DMS53 (cell line): ENCODE measurements around the gene PLLP.

ENCODE experiments used
- DNase-seq: peaks from one replicate; lab custom pipeline; 2025; lab: John Stamatoyannopoulos, UW

The PLLP gene

DNA sequence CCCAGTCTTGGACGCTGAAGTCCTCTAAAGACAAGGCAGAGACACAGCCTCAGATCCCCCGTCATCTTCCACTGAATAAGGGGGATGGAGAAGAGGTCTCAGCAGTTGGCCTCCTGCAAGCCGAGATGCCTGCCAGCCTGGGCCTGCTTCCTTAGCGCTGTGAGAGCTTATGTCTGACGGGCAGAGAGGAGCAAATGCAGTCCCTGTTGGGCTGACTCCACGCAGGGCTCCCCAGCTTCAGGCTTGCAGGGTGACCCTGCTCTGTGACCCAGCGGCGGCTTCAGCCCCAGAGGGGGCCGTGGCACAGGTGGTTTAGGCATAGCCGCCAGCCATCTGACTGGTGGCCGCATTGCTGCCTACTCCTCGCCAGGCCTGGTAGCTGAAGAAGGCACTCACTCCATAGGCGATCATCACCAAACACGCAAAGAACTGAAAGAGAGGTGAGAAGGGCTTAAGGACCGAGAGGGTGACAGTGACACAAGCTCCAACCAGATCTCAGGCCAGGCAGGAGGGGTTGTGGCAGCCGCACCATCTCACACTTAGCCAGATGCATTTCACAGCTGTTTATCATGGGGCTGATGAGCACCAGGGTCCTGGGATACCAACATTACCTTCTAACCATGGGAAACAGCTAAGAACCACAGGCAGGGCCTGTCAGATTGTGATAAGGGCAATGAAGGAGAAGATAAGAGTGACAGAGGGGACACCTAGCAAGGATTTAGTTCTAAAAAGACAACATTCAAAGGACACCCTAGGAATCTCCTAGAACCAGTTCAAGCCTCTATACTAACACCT is 27.7 kb downstream of the PLLP start:
- no peak for DNase-seq

DNA sequence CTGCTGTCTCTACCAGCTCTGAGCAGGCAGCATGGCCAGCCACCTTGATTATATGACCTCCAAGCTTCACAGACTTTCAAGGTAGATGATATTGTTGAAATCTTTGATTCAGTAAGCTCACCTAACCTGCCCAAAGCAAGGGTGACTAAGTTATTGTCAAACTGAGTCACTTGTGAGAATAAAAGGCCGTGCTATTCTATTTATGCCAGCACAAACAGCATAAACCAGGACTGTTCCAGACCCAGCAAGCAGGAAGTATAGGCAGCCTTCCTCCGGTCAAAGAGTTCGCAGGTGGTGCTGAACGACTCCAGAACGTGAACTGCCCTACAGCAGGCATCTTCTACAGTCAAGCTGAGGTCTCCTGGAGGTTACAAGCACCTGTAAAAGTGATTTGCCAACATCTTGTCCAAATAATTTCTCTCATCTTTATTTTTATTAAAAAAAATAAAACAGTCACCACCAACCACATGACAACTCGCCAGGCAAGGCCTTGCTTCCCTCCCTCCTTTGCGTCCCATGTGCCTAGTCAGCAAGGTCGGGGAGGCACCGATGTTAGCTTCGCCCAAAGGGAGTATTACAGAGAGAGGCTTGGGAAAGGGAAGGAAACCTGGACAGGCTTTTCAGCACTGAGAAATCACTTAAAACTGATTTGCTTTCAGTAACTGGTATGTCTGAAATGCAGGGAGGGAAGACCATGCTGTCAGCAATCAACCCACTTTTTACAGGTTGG is 28.6 kb downstream of the PLLP start:
- DNase-seq, result no peak

DNA sequence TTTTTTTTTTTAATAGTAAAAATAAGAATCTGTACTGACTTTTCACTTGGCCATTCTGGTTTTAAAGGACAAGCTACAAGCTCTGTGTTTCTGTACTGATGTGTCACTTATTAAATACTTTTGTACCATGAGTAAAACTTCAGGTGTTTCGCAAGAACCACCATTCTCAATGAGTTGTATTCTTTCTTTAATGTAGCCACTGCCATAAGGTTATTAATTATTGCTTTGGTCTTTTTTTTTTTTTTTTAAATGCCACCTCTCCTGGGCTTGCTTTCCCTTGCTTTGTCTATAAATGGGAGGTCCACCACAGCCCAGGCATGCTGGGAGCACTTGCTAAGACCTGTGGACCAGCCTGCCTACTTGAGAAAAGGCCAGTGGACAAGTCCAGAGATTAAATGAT is 31.0 kb downstream of the PLLP start:
- DNase-seq, result no peak

DNA sequence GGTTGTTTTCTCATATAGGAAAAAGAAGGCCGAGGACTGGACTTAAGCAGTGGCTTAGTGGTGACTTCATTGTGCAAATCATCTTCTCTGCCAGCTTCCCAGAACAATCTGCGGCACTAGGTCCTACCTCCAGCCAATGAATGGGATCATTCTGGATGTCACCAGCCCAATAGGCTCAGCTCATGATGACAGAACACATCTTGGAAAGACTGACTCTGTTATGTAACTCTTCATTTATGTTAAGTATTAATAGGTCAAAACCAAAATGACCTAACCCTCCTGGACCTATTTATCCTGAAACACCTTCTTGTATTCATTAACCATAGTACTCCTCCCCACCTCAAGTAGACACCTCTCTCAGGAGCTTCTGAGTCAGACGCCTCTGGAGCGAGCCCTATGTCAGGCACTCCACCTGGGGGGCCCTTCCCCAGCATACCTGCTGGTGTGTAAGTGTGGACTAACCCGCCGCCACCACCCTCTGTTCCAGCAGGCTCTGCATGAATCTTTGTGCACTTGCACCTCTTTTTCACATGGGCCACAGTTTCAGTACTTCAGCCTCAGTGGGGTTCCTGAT is 32.2 kb downstream of the PLLP start:
- DNase-seq, result peak; percentile 37

DNA sequence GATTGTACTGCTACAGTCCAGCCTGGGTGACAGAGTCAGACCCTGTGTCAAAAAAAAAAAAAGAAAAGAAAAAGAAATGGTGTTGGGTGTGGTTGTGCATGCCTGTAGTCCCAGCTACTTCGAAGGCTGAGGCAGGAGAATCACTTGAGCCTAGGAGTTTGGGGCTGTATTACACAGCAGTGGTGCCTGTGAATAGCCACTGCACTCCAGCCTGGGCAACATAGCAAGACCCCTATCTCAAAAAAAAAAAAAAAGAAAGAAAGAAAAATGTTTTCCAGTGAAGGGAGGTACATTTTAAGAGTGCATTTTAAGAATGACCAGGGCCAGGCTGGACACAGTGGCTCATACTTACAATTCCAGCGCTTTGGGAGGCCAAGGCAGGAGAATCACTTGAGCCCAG is 33.1 kb downstream of the PLLP start:
- no peak for DNase-seq

DNA sequence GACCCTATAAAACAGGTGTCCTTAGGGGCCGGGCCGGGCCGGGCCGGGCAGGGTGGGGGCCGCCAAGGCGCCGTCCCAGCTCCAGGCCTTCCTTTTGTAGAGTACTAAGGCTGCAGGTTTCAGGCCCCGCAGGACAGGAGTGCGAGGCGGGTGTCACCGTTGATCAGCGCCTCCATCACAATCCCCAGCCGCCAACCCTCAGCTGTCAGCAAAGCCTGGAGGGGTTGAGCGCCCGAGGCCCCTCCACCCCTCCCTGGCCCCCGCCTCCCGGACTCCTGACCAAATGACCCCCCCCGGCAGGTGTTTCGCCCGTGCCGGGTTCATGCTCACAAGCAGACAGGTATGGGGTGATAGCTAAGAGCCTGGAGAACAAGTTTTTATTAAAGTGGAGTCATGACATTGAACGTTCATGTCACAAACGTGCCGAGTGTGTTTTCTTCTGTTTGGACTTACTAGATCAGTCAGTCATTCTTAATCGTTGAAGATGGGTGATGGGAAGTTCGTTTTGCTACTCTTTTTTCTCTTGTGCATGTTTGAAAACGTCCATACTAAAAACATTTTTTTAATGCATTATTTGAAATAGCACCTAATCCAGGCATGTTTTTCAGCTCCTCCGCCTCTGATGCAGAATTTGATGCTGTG is 38.9 kb downstream of the PLLP start:
- DNase-seq, result peak; percentile 76

DNA sequence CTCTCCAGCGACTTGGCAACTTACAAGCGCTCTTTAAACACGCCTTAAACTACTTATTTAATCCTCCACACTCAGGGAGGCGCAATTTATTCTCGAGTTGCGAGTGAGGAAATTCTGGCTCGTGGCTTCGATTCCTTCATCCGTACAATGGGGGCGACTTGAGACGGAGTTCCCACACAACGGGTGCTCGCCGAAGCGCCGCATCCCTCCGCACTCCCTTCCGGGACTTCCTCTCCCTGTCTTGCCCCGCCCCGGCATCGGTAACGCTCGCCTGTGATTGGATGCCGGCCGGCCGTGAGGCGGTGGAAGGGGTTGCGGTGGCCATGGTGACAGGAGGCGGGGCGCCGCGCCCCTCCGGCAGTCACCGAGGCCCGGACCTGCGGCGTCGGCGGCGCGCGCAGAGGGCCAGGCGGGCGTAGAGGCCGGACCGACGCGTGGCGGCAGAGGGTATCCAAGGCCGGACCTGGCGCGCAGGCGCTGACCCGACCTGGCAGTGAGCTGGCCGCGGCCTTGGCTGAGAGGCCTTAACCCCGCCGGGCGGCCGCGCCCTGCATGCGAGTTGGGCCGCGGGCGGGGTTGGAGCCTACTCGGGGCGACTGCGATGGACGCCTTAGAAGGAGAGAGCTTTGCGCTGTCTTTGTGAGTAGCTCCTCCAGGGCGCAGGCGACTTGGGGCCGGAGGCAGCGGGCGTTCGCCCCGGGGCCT is 39.6 kb downstream of the PLLP start, which contains the start of gene ARL2BP:
Gene ARL2BP, plus strand, starts transcription at position 493 of the 705 bp plus-strand sequence. Its CDS starts 109 bp downstream, at position 602.
- peak; percentile 99 for DNase-seq

DNA sequence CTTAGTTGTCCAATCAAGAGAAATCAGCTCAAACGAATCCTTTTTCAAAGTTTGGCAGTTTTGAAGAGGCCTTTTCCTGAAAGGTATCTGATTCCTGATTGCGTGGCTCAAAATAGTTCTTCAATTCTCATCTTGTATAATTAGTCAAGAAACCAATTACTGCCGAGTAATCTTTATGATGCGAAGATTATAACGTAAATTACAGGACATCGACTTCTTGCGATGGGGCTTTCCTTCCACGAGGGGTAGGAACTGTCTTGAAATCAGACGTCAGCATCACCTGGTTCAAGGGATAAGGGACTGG is 40.1 kb downstream of the PLLP start:
- DNase-seq, result no peak

DNA sequence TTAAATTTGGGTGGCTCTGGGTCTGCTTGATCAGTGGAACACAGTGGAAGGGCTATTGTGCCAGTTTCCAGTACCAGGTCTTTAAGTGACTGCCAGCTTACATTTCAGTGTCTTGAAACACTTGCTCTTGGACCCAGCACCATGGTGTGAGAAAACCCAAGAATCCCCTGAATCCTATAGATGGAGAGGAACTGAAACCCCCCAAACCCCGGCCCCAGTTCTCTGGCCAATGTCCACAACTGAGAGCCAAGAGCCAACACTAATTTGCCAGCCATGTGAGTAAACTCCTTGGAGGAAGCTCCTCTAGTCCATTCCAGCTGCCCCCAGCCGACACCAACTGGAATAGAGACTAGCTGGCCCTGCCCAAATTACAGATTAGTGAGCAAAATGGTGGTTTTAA is 41.8 kb downstream of the PLLP start:
- DNase-seq, result no peak

DNA sequence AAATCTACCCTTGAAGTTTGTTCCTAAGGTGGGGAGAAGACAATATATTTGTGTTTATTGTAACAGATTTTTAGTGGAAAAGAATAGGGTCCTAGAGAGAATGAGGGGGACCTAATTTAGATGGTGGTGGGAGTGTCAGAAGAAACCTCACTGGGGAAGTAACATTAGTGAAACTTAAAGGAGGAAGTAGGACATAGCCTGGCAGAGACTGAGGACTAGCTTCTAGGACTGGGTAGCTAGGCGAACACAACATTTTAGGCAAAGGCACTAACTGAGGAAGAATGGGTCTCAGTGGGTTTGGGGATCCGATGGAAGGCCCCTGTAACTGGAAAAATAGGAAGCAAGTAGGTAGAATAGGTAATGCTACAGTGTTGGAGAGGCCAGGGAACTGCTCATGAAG is 43.6 kb downstream of the PLLP start:
- DNase-seq, result no peak

DNA sequence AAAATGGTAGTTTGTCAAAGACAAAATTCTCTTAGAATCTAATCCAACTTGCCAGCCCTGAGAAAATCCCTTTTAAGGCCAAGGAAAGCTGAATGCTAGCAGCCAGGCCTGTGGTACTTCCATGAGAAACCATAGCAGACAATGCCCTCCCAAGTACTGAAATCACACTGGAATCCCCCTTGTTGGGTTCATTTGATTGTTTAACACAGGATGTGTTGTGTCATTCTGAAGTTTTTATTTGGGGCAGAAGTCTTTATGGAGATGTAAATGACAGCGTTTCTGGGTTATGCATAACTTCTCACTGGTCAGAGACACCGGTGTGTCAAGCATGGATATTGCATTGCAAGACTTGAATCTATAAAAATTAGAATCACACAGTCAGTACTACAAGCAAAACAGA is 45.4 kb downstream of the PLLP start:
- DNase-seq, result no peak

DNA sequence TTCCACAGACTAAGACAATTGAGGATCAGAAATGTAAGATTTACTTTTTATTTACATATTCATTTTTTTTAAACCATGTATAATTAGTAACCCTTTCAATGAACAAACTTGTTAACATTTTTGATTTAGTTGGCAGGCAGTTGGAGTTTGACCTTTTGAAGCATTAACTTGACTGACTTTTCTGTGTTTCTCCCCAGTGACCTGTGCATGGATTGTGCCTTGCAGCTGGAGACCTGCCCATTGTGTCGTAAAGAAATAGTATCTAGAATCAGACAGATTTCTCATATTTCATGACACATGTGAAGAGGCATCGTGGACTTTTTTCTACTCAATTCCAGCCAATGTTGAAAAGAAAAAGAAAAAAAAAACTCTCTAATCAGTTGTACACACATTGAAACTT is 45.8 kb downstream of the PLLP start:
- no peak for DNase-seq

DNA sequence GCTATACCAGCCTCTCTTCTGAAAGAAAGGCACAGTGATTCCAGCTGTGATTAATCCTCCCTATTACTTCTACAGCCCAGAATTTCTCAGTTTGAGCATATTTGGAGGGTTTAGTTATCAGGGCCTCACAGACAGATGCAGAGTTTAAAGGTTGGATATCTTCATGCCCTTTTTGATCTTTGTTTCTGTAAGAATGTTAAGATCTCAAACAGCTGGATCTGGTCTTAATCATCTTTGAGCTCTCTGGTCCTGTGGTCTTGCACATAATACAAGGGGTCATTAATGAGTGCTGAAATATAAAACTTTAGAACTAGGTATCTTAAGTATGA is 48.5 kb downstream of the PLLP start:
- DNase-seq, result no peak

DNA sequence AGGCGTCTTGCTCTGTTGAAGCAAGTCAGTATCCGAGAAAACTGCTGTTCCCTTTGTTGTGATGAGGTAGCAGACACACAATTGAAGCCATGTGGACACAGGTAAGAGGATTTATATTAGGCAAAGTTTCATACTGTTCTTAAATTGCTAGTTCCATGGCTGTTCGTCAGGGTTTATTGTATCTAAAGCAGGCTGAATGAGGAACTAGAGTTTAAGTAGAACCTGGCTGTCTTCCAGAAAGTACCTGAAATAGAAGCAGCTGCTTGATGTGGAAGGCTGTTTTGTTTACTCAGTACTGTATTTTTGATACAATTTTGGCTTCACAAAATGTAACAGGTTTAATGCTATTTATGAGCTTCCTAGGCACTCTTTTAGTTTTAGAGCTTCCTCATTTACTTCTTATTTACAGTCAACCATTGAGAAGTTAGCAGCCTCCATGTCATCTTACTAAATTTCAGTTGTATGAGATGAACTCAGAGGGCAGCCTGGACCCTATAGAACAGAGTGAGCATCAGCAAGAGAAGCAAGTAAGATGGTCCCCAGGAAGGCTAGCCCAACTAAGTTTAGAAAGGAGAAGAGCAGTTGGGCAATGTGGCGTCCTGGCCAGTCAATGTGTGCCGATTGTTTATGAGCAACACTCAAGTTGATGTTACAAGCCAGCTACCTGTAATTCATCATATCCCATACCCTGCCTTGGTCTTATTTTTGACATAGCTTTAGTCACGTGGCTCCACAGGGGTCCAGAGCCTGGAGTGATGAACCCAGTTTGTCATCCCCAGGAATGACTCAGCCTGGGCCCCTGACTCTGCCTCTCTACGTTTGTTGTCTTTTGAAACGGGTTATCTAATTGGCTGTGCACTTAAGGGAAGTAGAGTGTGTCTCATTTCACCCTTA is 49.1 kb downstream of the PLLP start:
- DNase-seq, result peak; percentile 55

DNA sequence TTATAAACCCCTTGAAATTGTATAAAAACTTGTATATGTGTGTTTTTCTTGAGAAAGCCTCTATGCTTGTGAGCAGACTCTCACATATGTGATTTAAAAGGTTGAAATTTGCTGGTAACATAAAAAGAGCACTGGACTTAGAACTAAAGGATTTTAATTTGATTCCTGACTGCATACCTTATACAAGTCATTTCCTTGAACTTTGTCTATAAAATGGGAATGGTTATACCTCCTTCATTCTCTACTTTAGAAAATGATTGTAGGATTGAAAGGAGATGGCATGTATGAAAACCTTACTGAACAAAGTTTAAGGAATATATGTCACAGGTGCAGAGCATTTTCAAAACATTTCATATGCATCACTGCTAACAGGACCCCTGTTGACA is 49.8 kb downstream of the PLLP start:
- DNase-seq, result no peak

DNA sequence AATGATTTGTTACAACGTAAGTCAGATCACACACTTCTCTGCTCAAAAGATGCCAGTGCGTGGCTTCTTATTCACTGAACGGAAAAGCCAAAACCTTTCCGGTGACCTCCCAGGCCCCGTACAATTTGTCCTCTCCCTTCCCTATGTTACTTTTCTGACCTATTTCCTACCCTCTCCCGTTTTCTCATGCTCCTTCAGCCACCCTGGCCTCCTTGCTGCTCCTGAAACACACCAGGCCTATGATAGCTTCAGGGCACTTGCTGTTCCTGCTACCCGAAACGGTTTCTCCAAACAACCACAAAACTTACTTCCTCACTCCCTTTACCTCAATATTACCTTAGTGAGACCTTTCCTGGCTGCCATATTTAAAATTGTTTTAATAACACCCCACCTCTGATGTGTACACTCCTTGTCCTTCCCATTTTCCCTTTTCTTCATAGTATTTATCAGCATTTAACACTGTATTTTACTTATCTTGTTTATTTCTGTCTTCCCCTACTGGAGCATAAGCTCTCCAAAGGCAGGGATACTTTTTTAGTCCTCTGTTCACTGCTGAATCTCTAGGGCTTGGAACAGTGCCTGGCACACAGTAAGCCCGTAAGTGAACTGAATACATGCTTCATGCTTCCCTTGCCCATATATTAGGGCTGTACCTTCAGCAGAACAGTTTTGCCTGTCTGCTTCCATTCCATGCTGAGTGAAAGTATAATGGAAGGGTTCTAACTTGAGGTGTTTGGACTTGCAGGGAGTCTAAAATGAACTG is 50.3 kb downstream of the PLLP start:
- DNase-seq, result no peak

DNA sequence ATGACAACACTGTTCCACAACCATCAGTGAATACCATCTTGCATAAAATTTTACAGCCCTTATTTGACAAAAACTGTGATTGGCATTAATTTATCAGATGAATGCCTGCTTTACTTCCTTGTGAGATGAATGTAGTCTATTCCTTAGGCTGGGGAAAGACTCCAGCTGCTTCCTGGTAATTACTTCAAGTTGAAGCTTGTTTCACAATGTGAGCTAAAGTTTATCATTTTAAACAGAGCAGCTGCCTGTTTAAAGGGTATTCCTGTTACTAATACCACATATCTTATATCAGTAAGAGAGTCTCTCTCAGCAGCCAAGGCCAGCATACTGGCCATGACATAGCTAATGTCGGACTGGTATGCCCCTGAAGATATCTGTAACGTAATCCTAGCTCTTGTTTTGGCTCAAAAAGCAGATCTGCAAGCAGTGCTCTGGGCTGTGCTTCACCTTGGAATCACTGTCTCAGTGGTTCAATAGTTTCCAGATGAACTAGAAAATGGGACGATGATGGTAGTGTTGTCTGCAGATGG is 52.6 kb downstream of the PLLP start:
- DNase-seq, result no peak

DNA sequence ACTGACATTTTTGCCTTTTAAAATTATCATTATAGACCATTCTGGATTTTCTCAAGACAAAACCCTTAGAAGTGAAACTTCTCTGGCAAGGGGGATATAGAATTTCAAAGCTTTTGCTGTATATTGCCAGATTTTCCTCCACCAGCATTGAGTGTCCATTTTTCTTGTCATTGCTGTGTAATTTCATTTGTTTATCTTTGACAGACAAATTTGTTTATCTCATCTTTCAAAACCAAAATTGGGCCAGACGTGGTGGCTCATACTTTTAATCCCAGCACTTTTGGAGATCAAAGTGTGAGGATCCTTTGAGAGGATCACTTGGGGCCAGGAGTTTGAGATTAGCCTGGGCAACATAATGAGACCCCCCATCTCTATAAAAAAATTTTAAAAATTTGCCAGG is 55.4 kb downstream of the PLLP start:
- no peak for DNase-seq

DNA sequence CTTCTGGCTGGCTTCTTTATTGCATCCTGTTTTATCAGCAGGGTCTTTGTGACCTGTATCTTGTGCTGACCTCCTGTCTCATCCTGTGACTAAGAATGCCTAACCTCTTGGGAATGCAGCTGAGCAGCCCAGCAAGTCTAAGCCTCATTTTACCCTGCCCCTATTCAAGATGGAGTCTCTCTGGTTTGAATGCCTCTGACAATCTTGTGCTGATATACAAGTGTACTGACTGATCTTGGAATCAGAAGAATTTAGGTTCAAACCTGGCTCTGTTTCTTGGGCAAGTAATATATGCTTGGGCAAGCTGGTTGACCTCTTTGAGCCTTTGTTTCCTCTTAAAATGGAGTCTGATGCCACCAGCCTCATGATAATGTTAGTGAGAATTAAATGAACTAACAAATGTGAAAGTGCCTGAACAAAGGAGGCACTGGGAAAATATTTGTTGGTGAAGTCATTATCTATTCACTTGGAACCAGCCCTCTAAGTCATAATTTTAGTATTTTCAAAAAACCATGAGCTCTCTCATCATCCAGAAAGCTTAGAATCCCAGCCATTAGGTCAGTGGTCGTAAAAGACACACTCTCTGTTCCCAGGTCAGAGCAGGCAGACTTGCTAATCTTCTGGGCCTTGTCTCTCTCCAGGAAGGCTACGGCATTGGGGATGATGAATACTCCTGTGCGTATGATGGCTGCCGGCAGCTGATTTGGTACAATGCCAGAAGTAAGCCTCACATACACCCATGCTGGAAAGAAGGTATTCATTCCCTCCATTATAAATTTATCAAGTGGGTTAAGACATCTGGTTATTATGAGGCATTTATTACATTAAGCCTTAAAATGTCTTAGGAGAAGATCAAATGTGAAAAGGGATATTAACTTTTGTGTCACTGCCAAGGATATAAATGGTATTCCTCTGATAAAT is 57.5 kb downstream of the PLLP start:
- DNase-seq, result no peak
